AG09319 (cell line): ENCODE data around the gene GUCY2D.

Experiments
- DNase-seq: peaks from one replicate; pipeline ENCODE4 v3.0.0-alpha.2; 2010; ENCODE audit warnings: low read depth; ENCODE audit errors: extremely low read depth
- TF ChIP-seq, protein P1 (sequence below): IDR thresholded peaks from 2 replicates; pipeline ENCODE4 v1.5.1; 2011; ENCODE audit warnings: low read depth, mild to moderate bottlenecking, inconsistent platforms, low read length, moderate library complexity

The GUCY2D gene

DNA sequence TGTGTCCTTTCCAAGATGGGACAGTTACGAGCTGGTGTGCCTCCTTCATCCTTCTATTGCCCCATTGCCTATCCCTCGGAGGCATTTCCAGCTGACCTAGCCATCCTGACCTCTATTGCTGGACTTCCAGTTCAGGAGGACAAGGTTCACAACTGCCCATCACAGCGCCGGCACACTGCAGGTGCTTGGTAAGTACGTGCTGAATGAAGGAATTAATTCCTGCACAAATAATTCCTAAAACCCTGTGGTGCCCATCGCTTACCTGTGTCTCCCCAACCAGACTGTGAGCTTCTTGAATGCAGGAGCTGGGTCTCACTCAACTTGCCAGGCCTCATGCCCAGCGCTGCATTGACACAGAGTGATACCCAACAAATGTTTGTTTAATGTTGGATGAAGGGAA, 49.4 kb downstream of the GUCY2D start:
- DNase-seq: no peak
- TF ChIP-seq, protein P1, sequence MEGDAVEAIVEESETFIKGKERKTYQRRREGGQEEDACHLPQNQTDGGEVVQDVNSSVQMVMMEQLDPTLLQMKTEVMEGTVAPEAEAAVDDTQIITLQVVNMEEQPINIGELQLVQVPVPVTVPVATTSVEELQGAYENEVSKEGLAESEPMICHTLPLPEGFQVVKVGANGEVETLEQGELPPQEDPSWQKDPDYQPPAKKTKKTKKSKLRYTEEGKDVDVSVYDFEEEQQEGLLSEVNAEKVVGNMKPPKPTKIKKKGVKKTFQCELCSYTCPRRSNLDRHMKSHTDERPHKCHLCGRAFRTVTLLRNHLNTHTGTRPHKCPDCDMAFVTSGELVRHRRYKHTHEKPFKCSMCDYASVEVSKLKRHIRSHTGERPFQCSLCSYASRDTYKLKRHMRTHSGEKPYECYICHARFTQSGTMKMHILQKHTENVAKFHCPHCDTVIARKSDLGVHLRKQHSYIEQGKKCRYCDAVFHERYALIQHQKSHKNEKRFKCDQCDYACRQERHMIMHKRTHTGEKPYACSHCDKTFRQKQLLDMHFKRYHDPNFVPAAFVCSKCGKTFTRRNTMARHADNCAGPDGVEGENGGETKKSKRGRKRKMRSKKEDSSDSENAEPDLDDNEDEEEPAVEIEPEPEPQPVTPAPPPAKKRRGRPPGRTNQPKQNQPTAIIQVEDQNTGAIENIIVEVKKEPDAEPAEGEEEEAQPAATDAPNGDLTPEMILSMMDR: no peak

DNA sequence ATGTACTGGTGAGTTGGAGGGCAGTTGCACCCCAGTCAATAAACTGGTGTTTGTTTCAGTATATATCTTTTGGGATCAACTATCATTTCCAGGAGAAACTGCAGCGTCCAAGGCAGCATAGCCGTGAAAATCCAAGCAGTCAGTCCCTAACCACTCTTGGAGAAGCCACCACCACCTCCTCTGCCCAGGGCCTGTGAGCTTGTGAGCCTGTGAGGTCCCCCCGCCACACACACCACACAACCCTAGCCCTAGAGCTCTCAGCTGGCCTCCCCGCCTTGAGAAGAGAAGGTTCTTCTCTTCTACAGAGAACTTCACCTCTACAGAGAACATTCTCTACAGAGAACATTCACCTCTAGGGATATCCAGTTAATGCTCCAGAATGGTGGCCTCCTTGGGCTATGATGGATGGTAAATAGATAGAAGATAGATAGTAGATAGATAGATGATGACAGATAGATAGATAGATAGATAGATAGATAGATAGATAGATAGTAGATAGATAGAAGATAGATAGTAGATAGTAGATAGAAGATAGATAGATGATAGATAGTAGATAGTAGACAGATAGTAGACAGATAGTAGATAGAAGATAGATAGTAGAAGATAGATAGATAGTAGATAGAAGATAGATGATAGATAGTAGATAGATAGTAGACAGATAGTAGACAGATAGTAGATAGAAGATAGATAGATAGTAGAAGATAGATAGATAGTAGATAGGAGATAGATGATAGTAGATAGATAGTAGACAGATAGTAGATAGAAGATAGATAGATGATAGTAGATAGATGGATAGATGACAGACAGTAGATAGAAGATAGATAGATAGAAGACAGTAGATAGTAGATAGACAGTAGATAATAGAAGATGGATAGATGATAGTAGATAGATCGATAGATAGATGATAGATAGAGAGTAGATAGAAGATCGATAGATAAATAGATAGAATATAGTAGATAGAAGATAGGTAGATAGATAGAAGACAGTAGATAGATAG, 50.1 kb downstream of the GUCY2D start:
- no peak for DNase-seq
- TF ChIP-seq, protein P1: no peak

DNA sequence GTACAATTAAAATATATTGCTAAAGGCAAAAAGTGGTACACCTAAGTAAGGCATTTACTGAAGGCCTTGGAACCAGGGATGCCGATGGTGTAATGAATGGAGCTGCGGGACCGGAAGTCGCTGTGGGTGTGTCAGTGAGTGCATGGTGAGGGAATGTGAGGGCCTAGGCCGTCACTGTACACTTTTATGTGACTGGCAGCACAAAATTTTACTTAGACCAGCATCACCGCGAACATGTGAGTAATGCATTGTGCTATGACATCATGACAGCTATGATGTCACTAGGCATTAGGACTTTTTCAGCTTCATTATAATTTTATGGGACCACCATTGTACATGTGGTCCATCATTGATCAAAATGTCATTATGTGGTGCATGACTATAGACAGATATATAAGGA, 51.2 kb downstream of the GUCY2D start:
- DNase-seq: no peak

DNA sequence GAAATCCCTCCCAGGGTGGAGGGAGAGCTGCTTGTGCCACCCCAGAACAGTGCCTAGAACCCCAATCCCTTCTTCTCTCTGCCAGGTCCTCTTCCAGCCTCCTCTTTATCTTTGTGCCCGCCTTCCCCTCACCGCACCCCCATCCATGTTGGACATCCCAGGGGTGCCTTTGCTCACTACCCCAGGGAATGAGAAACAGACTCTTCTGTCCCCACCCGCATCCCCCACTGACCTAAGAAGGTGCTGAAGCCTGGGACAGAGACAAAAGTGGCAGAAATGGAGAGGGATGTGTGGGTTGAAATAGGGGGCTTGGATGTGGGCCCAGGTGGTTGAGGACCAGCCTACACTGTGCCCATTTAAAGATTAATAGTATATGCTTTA, 53.4 kb downstream of the GUCY2D start:
- DNase-seq: no peak
- TF ChIP-seq, protein P1: no peak

More for the DNA sequence above, 51.2 kb downstream of the GUCY2D start:
- TF ChIP-seq, protein P1: no peak

DNA sequence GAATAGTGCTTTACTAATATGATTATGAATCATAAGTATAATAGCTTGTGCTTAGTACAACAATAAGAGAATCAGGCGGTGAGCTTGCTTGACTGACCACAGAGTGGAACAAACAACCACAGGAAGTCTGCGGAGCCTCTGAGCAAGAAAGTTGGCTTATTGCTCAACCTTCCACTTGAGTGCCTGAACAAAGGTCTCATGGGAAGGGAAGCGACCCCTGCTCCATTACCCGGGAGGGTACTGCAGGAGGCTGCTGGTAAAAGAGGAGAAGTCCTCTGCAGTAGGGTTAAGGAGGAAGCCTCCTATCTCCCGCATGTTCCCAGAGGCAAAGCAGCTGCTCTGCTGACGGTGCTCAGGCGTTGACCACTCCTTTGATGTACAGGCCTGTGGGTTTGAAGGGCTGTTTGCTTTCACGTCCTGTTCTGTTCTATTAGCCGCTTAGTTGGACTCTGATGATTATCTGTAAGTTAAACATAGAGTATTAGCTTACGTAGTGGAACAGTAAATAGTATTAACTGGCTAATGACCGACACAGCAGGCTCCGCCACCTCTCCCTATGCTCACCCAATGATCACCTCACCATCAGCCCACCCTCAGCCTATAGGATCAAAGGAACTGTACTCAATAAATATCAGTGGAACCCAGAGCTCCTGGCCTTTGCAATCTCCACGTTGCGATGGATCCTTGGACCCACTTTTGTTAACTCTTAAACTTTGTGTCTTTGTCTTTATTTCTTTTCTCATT, 54.0 kb downstream of the GUCY2D start:
- no peak for DNase-seq
- TF ChIP-seq, protein P1: no peak

DNA sequence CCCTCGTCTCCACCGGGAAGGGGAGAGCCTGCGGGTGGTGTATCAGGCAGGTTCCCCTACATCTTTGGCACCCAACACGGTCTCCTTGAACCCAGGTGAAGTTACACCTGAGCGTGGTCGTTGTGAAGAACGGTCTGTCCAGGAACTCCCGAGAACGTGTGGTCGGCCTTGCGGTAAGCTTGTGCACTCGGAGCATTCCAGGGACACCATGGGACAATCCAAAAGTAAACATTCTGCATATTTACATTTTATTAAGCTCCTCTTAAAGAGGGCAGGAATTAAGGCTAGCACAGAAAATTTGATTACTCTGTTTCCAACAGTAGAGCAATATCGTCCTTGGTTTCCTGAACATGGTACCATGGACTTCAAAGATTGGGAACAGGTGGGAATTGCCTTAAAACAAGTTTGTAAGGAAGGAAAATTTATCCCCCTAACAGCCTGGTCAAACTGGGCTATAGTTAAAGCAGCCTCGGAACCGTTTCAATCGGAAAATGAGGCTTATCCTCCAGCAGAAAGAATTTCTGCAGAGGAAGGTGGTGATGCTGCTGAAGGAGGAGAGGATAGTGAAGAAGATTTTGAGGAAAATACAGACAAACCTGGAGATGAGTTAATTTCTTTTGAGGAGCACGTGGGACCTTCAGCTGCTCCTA, 54.7 kb downstream of the GUCY2D start:
- DNase-seq: no peak
- TF ChIP-seq, protein P1: no peak
